HG02759 (cell line): ENCODE measurements around the gene DNAH6.
"Not testable (repeated sequence)": the region's sequence is repeated elsewhere in the genome, so short reads cannot be mapped to it uniquely, and the experiment has no call there.

Experiments used
- ATAC-seq: cut with Tn5 transposase; IDR thresholded peaks from one replicate; pipeline ENCODE4 v1.9.1; 2021; ENCODE audit warnings: mild to moderate bottlenecking, moderate library complexity; ENCODE audit not compliant: unreplicated experiment

The DNAH6 gene

DNA sequence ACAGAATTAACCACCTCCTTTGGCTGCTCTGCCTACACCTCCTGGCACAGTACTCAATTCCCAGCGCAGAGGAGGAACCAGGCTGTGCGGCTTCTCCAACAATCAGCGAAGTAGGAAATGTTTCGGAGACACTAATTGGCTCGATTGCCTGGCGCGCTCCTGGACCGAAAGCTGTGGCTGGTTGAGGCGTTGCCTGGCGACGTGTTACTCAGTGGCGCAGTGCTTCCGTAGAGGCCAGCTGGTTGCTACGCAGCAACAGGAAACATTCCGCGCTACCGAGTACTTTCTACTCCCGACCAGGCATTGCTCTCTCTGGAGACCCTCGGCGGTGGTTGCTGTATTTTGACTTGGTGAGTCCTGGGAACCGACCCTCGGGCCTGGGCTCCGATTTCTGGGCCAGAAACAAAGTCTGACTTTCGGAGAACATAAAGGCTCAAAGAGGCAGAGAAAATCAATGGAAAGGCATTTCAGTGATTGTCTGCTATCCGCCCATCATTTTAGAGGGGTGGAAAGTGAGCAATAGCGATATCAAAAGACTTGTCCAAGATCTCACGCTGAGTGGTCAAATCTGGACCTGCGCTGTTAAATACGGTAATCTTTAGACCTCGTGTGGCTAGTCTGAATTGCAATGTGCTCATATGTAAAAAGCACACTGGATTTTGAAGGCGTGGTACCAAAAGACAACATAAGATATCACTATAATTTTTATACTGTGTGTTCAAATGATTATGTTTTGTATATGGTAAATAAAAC is at the start of gene DNAH6:
TSS of gene DNAH6 (plus strand) at position 265 of the 753 bp plus-strand sequence. CDS start 1,329 bp downstream, outside the sequence.
- peak; percentile 100 for ATAC-seq

GRCh38 chr2:84467389-84467788 is 48.9 kb upstream of the DNAH6 start:
- ATAC-seq = no peak

DNA sequence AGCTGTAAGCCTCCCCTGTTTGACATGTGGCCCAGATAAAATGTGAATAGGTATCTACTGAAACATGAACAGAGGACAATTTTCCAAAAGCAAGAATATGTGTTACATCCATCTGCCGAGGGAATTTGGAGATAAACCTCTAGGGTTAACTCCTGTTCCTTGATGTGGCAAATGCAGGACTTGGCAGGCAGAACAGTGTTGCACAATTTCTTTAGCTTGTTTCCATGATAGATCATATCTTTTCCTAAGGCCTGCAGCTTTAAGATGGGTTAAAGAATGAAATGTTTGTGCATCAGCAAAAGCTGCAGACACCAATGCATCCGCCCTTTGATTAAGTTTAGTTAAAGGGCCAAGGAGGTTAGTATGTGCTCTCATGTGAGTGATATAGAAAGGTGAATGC is 43.9 kb upstream of the DNAH6 start:
- ATAC-seq = not testable (repeated sequence)

DNA sequence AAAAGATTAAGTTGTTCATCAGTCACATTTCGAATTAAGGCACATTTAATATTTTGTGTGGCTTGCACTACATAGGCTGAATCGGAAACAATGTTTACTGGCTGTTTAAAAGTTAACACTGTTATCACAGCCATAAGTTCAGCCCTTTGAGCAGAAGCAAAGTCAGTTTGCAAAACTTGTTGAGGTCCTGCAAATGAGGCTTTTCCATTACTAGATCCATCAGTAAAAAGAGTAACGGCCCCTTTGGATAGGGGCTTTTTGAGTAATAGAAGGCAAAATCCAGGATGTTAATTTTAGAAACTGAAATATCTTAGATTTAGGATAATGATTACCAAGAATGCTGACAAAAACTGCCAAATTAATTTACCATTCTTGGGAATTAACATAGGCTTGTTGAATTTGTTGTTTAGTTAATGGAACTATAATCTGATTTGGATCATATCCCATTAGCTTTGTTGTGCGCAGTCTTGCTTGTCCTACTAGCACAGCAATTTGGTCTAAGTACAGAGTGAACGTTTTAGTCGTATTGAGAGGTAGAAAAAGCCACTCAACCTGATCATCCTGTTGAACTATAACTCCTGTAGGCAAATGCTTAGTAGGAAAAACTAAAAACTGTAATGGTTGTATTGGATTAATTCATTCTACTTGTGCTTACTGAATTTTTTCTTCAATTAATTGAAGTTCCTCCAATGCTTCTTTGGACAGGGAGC is 43.3 kb upstream of the DNAH6 start:
- ATAC-seq = no peak

GRCh38 chr2:84474176-84474575 is 42.1 kb upstream of the DNAH6 start:
- ATAC-seq = no peak

- no peak for ATAC-seq
Measured at GRCh38 chr2:84477886-84478285, 38.4 kb upstream of the DNAH6 start.

DNA sequence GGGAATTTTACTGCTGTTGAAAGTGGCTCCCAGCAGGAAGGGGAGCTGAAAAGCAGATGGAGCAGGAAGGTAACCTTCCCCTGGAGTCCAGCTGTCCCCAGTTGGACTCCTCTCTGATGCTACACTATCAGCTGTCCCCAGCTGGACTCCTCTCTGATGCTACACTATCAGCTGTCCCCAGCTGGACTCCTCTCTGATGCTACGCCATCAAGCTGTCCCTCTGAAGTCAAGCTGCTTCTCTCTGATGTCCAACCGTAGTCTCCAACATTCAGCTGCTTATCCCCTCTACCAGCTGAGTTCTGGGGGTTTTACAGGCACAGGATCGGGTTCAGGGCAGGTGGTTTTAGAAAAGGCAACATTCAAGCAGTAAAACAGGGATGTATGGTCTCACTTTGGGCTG is 37.4 kb upstream of the DNAH6 start:
- ATAC-seq = no peak

GRCh38 chr2:84481702-84482101 is 34.6 kb upstream of the DNAH6 start:
- ATAC-seq = no peak

DNA sequence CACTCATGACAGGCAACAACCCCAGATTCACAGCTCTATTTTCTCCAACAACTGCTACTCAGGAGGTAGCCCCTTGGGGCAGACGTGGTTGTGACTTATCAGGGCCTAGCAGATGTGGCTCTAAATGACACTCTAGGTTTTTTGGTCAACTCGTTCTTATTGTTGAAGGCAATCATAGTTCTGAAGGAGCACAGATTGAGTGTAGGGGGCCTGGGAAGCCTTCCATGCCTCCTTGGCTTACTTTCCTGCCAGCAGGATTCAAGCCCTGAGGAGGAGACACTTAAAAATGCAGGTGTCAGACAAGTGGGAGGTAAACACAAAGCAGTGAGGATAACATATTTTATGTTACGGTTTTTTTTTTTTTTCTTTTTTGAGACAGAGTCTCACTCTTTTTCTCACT is 33.7 kb upstream of the DNAH6 start:
- no peak for ATAC-seq

GRCh38 chr2:84483320-84483719 is 33.0 kb upstream of the DNAH6 start:
- no peak for ATAC-seq

- no peak for ATAC-seq
Measured at GRCh38 chr2:84486441-84487115, 29.7 kb upstream of the DNAH6 start.

- ATAC-seq = no peak
Measured at GRCh38 chr2:84487298-84487996, 28.9 kb upstream of the DNAH6 start.

DNA sequence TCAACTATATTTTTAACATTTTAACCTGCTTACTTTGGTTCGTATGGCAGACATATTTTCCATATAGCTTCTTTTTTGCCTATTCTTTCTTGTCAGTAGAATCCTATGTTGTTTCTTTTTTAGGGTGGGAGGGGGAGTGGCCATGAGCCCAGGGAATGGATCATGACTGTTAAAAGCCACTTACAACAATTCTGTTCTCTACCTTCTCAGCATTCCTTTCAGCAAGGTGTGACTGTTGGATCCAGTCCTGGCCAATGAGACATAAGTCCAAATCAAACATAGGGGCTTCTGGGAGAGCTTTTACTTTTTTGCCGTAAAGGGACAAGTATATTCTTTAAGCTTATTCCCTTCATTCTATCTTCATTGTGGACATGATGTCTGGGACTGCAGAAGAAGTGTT is 25.0 kb upstream of the DNAH6 start:
- no peak for ATAC-seq

DNA sequence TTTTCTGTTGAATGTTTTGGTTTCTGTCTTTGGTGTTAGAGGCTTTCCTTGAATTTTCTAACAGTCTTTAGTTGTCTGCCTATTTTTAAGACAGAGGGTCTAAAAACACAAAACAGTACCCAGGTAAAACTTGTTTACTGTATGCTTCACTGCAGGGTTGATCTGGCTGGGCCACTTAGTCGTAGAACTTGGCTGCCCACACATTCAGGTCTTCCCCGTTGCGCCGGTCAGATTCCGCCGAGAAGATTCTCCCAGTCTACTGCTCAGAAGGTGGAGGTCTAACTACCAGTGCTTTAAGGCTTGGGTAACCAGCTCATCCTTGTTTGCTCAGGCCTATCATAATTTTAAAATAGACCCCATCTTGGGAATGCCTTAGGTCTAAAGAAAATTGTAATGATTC is 24.6 kb upstream of the DNAH6 start:
- no peak for ATAC-seq

GRCh38 chr2:84492571-84492970 is 23.7 kb upstream of the DNAH6 start:
- ATAC-seq = no peak

GRCh38 chr2:84493514-84493913 is 22.8 kb upstream of the DNAH6 start:
- no peak for ATAC-seq

GRCh38 chr2:84494070-84494469 is 22.2 kb upstream of the DNAH6 start:
- ATAC-seq = no peak

- ATAC-seq = peak; percentile 75
Measured at GRCh38 chr2:84495539-84496146, 20.7 kb upstream of the DNAH6 start.

DNA sequence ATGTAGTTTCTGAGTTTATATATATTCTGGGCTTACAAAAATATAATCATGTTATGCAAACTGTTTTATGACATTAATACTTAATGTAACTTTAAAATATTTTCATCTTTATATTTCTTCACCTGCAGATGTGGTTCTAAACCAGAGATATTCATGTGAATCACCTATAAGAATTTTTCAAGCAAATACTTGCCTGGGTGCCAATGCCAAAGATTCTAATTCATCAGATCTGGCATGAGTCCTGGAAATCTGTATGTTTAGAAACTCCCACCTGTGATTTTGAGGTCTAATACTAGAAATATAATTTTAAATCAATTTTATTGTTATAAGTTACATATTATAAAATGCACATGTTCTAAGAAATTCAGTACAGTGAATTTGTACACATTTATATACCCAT is 19.9 kb upstream of the DNAH6 start:
- ATAC-seq = no peak

DNA sequence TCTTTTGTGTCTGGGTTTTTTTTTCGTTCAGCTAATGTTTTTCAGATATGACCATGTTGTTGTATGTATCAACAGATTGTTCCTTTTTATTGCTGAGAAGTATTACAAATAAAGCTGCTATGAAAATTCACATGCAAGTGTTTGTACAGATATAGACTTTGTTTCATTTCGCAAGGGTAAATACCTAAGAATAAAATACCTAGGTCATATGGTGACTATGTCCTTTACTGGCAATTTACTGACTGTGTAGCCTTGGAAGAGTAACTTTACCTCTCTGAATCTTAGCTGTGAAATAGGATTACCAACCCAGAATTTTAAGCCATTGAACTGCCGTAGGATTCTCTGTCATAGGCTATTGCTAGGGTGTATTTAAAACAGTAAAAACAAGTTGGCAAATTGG is 19.0 kb upstream of the DNAH6 start:
- ATAC-seq = no peak
